ENCODE data around the gene LYAR. TPM values are rescaled to one million over a fixed set of nuclear protein-coding genes. Genes with fewer than 3 reads are reported as not detected.

Gene LYAR
- total RNA-seq, 1 donor from 2014 or later, result 7.4 TPM

- no peak for DNase-seq
- TF ChIP-seq CTCF (IDR thresholded peaks at IDR 0.05; ENCODE audit: partially characterized antibody, unreplicated experiment), result no peak
- peaks cover 5% of the 10 kb centered on the region for H3K9me3 Mint-ChIP-seq (ENCODE audit: unreplicated experiment)
- peaks cover 25% of the 10 kb centered on the region for H3K27me3 Mint-ChIP-seq (ENCODE audit: unreplicated experiment)
- H3K27ac Mint-ChIP-seq (ENCODE audit: unreplicated experiment), result no peak overlapping the region
- no peak overlapping the region for H3K4me3 Mint-ChIP-seq (ENCODE audit: unreplicated experiment)
- H3K4me1 Mint-ChIP-seq (ENCODE audit: low read depth, unreplicated experiment), result no peaks in the 10 kb centered on the region
- peaks cover 2% of the 10 kb centered on the region for H3K36me3 Mint-ChIP-seq (ENCODE audit: unreplicated experiment)
Observed at GRCh38 chr4:4228356-4228668, 61.6 kb downstream of the LYAR start.

- DNase-seq, result no peak
- peaks cover 5% of the 10 kb centered on the region for H3K36me3 Mint-ChIP-seq (ENCODE audit: unreplicated experiment)
- H3K27ac Mint-ChIP-seq (ENCODE audit: unreplicated experiment), result no peak overlapping the region
- H3K4me1 Mint-ChIP-seq (ENCODE audit: low read depth, unreplicated experiment), result no peaks in the 10 kb centered on the region
- TF ChIP-seq CTCF (IDR thresholded peaks at IDR 0.05; ENCODE audit: partially characterized antibody, unreplicated experiment), result no peak
- H3K27me3 Mint-ChIP-seq (ENCODE audit: unreplicated experiment), result peaks cover 27% of the 10 kb centered on the region
- H3K9me3 Mint-ChIP-seq (ENCODE audit: unreplicated experiment), result peaks cover 5% of the 10 kb centered on the region
- peak overlapping the region; percentile 69 for H3K4me3 Mint-ChIP-seq (ENCODE audit: unreplicated experiment)
Observed at GRCh38 chr4:4227510-4228355, 62.2 kb downstream of the LYAR start.

- peak; percentile 46 for DNase-seq
- H3K4me3 Mint-ChIP-seq (ENCODE audit: unreplicated experiment), result peak within 1 kb of the TSS; percentile 81
- peaks cover 5% of the 10 kb centered on the region for H3K9me3 Mint-ChIP-seq (ENCODE audit: unreplicated experiment)
- no peaks in the 10 kb centered on the region for H3K4me1 Mint-ChIP-seq (ENCODE audit: low read depth, unreplicated experiment)
- H3K27ac Mint-ChIP-seq (ENCODE audit: unreplicated experiment), result no peak within 1 kb of the TSS
- no peak for TF ChIP-seq CTCF (IDR thresholded peaks at IDR 0.05; ENCODE audit: partially characterized antibody, unreplicated experiment)
- peaks cover 5% of the 10 kb centered on the region for H3K36me3 Mint-ChIP-seq (ENCODE audit: unreplicated experiment)
- peaks cover 27% of the 10 kb centered on the region for H3K27me3 Mint-ChIP-seq (ENCODE audit: unreplicated experiment)
Observed at GRCh38 chr4:4226606-4227438, 63.1 kb downstream of the LYAR start, which contains the start of gene OTOP1. OTOP1 (minus strand) TSS chr4:4226929; CDS start chr4:4226864, 65 bp downstream.

- no peaks in the 10 kb centered on the region for H3K4me1 Mint-ChIP-seq (ENCODE audit: low read depth, unreplicated experiment)
- H3K36me3 Mint-ChIP-seq (ENCODE audit: unreplicated experiment), result peaks cover 5% of the 10 kb centered on the region
- DNase-seq, result peak; percentile 51
- H3K27me3 Mint-ChIP-seq (ENCODE audit: unreplicated experiment), result peaks cover 27% of the 10 kb centered on the region
- H3K27ac Mint-ChIP-seq (ENCODE audit: unreplicated experiment), result no peak overlapping the region
- H3K4me3 Mint-ChIP-seq (ENCODE audit: unreplicated experiment), result peak overlapping the region; percentile 81
- peaks cover 5% of the 10 kb centered on the region for H3K9me3 Mint-ChIP-seq (ENCODE audit: unreplicated experiment)
- TF ChIP-seq CTCF (IDR thresholded peaks at IDR 0.05; ENCODE audit: partially characterized antibody, unreplicated experiment), result no peak
Observed at GRCh38 chr4:4225915-4226605, 63.9 kb downstream of the LYAR start.

Other genes starting within 250 kb of the LYAR start
- gene OTOP1, start 63.2 kb downstream of the LYAR start, total RNA-seq (ENCODE audit: unreplicated experiment), result 1.4 TPM
- gene TMEM128, start 41.9 kb downstream of the LYAR start, total RNA-seq (ENCODE audit: unreplicated experiment), result 19.3 TPM
- 4.8 TPM for gene ZBTB49, start 97 bp upstream of the LYAR start, total RNA-seq (ENCODE audit: unreplicated experiment)
- gene NSG1, start 96.9 kb upstream of the LYAR start, total RNA-seq (ENCODE audit: unreplicated experiment), result 208 TPM

Measured in glutamatergic neuron (in vitro differentiated cells).